MM.1S (cell line): ENCODE data around the gene SDK1.
"Not testable (repeated sequence)": the region's sequence is repeated elsewhere in the genome, so short reads cannot be mapped to it uniquely, and the experiment has no call there.

Experiments
- CTCF ChIP-seq: fragments of 300-600 bp; sonication (generic); IDR thresholded peaks from 2 replicates; pipeline ENCODE4 v1.5.1; 2016; ENCODE audit warnings: antibody characterized with exemption, low read length, mixed read lengths
- EZH2 ChIP-seq: fragments of 300-600 bp; sonication (generic); optimal IDR thresholded peaks from 2 replicates; pipeline ENCODE3; 2017; ENCODE audit warnings: low read depth, mild to moderate bottlenecking, antibody characterized with exemption, low read length, mixed read lengths
- EZH2phosphoT487 ChIP-seq: fragments of 300-600 bp; sonication (generic); IDR thresholded peaks from 2 replicates; pipeline ENCODE4 v1.6.1; 2018; ENCODE audit warnings: antibody characterized with exemption, low read length

- not testable (repeated sequence) for TF ChIP-seq CTCF, EZH2, EZH2phosphoT487
Observed at GRCh38 chr7:3706091-3706490, 405.0 kb downstream of the SDK1 start.
